Measurements from ENCODE around the gene AQP9. TPM values are rescaled to one million over a fixed set of nuclear protein-coding genes. Genes with fewer than 3 reads are reported as not detected.
"Not testable (repeated sequence)": the region's sequence is repeated elsewhere in the genome, so short reads cannot be mapped to it uniquely, and the experiment has no call there.

AQP9 gene
- total and polyA plus RNA-seq, 4 experiments from 2014 or later, result 0.32 to 0.50 TPM; not detected in 2

- H3K27ac Mint-ChIP-seq, result no peak overlapping the region
- Histone ChIP-seq H3K9me3 (ENCODE audit: control insufficient read depth in 1 of 2, low read length in 2 of 2) (no peaks in the 10 kb centered on the region), H3K27ac (ENCODE audit: low read depth, low read length) (no peak overlapping the region), H3K27me3 (ENCODE audit: insufficient read depth, low read length) (no peaks in the 10 kb centered on the region), H3K4me1 (ENCODE audit: insufficient read depth, low read length) (no peaks in the 10 kb centered on the region), H3K36me3 (ENCODE audit: insufficient read depth, low read length) (no peaks in the 10 kb centered on the region), H3K4me3 (ENCODE audit: low read length in 2 of 2) (no peak overlapping the region)
- POLR2A ChIA-PET (ENCODE audit: partially characterized antibody), result no interaction called here
- no peaks in the 10 kb centered on the region for H3K4me1 Mint-ChIP-seq
- H3K36me3 Mint-ChIP-seq, result no peaks in the 10 kb centered on the region
- peaks cover 9 to 12% of the 10 kb centered on the region in 2 donors for H3K27me3 Mint-ChIP-seq
- CTCF ChIA-PET (ENCODE audit: partially characterized antibody), result no interaction called here
- no peak overlapping the region for H3K4me3 Mint-ChIP-seq
- no peak for DNase-seq
- no peaks in the 10 kb centered on the region for H3K9me3 Mint-ChIP-seq
- intact Hi-C loops (cut with micrococcal nuclease), result no loop called here
These were observed 26.5 kb upstream of the AQP9 start for GRCh38 chr15:58111718-58112104.

GRCh38 chr15:58113358-58113757 is 24.8 kb upstream of the AQP9 start:
- intact Hi-C loops (cut with micrococcal nuclease); H3K36me3 ChIP-seq (ENCODE audit: insufficient read depth, low read length); H3K27ac ChIP-seq (ENCODE audit: low read depth, low read length); POLR2A ChIA-PET (ENCODE audit: partially characterized antibody); H3K27ac Mint-ChIP-seq; H3K36me3 Mint-ChIP-seq; H3K9me3 Mint-ChIP-seq; H3K4me3 Mint-ChIP-seq; CTCF ChIA-PET (ENCODE audit: partially characterized antibody); DNase-seq; H3K4me3 ChIP-seq (ENCODE audit: low read length in 2 of 2); H3K4me1 Mint-ChIP-seq; H3K4me1 ChIP-seq (ENCODE audit: insufficient read depth, low read length); H3K27me3 Mint-ChIP-seq; H3K27me3 ChIP-seq (ENCODE audit: insufficient read depth, low read length); H3K9me3 ChIP-seq (ENCODE audit: control insufficient read depth in 1 of 2, low read length in 2 of 2): not testable (repeated sequence)

- H3K4me3 ChIP-seq (ENCODE audit: low read length in 2 of 2), result no peak overlapping the region
- no peak overlapping the region for H3K4me3 Mint-ChIP-seq
- DNase-seq, result no peak
- H3K36me3 Mint-ChIP-seq, result no peaks in the 10 kb centered on the region
- peaks cover 6 to 9% of the 10 kb centered on the region in 2 donors for H3K27me3 Mint-ChIP-seq
- no peak overlapping the region for H3K27ac ChIP-seq (ENCODE audit: low read depth, low read length)
- POLR2A ChIA-PET (ENCODE audit: partially characterized antibody), result no interaction called here
- intact Hi-C loops (cut with micrococcal nuclease), result no loop called here
- no peaks in the 10 kb centered on the region for H3K4me1 ChIP-seq (ENCODE audit: insufficient read depth, low read length)
- H3K27me3 ChIP-seq (ENCODE audit: insufficient read depth, low read length), result no peaks in the 10 kb centered on the region
- CTCF ChIA-PET (ENCODE audit: partially characterized antibody), result no interaction called here
- no peaks in the 10 kb centered on the region for H3K36me3 ChIP-seq (ENCODE audit: insufficient read depth, low read length)
- no peaks in the 10 kb centered on the region for H3K9me3 Mint-ChIP-seq
- no peaks in the 10 kb centered on the region for H3K4me1 Mint-ChIP-seq
- no peak overlapping the region for H3K27ac Mint-ChIP-seq
- no peaks in the 10 kb centered on the region for H3K9me3 ChIP-seq (ENCODE audit: control insufficient read depth in 1 of 2, low read length in 2 of 2)
These were observed 23.8 kb upstream of the AQP9 start for GRCh38 chr15:58114388-58114787.

GRCh38 chr15:58114812-58115211 is 23.4 kb upstream of the AQP9 start:
- H3K27me3 Mint-ChIP-seq, result peaks cover 6 to 9% of the 10 kb centered on the region in 2 donors
- H3K9me3 Mint-ChIP-seq, result no peaks in the 10 kb centered on the region
- CTCF ChIA-PET (ENCODE audit: partially characterized antibody), result no interaction called here
- no peak for DNase-seq
- intact Hi-C loops (cut with micrococcal nuclease), result no loop called here
- H3K36me3 Mint-ChIP-seq, result no peaks in the 10 kb centered on the region
- H3K27ac Mint-ChIP-seq, result no peak overlapping the region
- no peaks in the 10 kb centered on the region for H3K9me3 ChIP-seq (ENCODE audit: control insufficient read depth in 1 of 2, low read length in 2 of 2)
- POLR2A ChIA-PET (ENCODE audit: partially characterized antibody), result no interaction called here
- H3K4me1 ChIP-seq (ENCODE audit: insufficient read depth, low read length), result no peaks in the 10 kb centered on the region
- H3K4me1 Mint-ChIP-seq, result no peaks in the 10 kb centered on the region
- H3K4me3 Mint-ChIP-seq, result no peak overlapping the region
- no peak overlapping the region for H3K4me3 ChIP-seq (ENCODE audit: low read length in 2 of 2)
- no peaks in the 10 kb centered on the region for H3K36me3 ChIP-seq (ENCODE audit: insufficient read depth, low read length)
- H3K27me3 ChIP-seq (ENCODE audit: insufficient read depth, low read length), result no peaks in the 10 kb centered on the region
- no peak overlapping the region for H3K27ac ChIP-seq (ENCODE audit: low read depth, low read length)

GRCh38 chr15:58115692-58116091 is 22.5 kb upstream of the AQP9 start:
- H3K27ac Mint-ChIP-seq, result no peak overlapping the region
- H3K4me1 Mint-ChIP-seq, result no peaks in the 10 kb centered on the region
- no peaks in the 10 kb centered on the region for H3K27me3 ChIP-seq (ENCODE audit: insufficient read depth, low read length)
- intact Hi-C loops (cut with micrococcal nuclease), result no loop called here
- H3K9me3 ChIP-seq (ENCODE audit: control insufficient read depth in 1 of 2, low read length in 2 of 2), result no peaks in the 10 kb centered on the region
- POLR2A ChIA-PET (ENCODE audit: partially characterized antibody), result no interaction called here
- CTCF ChIA-PET (ENCODE audit: partially characterized antibody), result no interaction called here
- peaks cover 8 to 11% of the 10 kb centered on the region in 2 donors for H3K27me3 Mint-ChIP-seq
- no peaks in the 10 kb centered on the region for H3K4me1 ChIP-seq (ENCODE audit: insufficient read depth, low read length)
- no peaks in the 10 kb centered on the region for H3K36me3 ChIP-seq (ENCODE audit: insufficient read depth, low read length)
- no peaks in the 10 kb centered on the region for H3K36me3 Mint-ChIP-seq
- H3K4me3 Mint-ChIP-seq, result no peak overlapping the region
- no peak overlapping the region for H3K4me3 ChIP-seq (ENCODE audit: low read length in 2 of 2)
- no peak overlapping the region for H3K27ac ChIP-seq (ENCODE audit: low read depth, low read length)
- no peaks in the 10 kb centered on the region for H3K9me3 Mint-ChIP-seq
- DNase-seq, result no peak

GRCh38 chr15:58117619-58118018 is 20.6 kb upstream of the AQP9 start:
- no peaks in the 10 kb centered on the region for H3K36me3 ChIP-seq (ENCODE audit: insufficient read depth, low read length)
- no peak overlapping the region for H3K27ac ChIP-seq (ENCODE audit: low read depth, low read length)

GRCh38 chr15:58118272-58118671 is 19.9 kb upstream of the AQP9 start:
- no peak overlapping the region for H3K27ac Mint-ChIP-seq
- POLR2A ChIA-PET (ENCODE audit: partially characterized antibody), result no interaction called here
- no peaks in the 10 kb centered on the region for H3K27me3 ChIP-seq (ENCODE audit: insufficient read depth, low read length)
- H3K36me3 ChIP-seq (ENCODE audit: insufficient read depth, low read length), result no peaks in the 10 kb centered on the region
- no peaks in the 10 kb centered on the region for H3K4me1 Mint-ChIP-seq
- intact Hi-C loops (cut with micrococcal nuclease), result no loop called here
- no peaks in the 10 kb centered on the region for H3K36me3 Mint-ChIP-seq
- H3K27me3 Mint-ChIP-seq, result peaks cover 5 to 10% of the 10 kb centered on the region in 2 donors
- no peak for DNase-seq
- no peaks in the 10 kb centered on the region for H3K9me3 ChIP-seq (ENCODE audit: control insufficient read depth in 1 of 2, low read length in 2 of 2)
- no peak overlapping the region for H3K4me3 Mint-ChIP-seq
- H3K9me3 Mint-ChIP-seq, result no peaks in the 10 kb centered on the region
- H3K4me3 ChIP-seq (ENCODE audit: low read length in 2 of 2), result no peak overlapping the region
- H3K27ac ChIP-seq (ENCODE audit: low read depth, low read length), result no peak overlapping the region
- H3K4me1 ChIP-seq (ENCODE audit: insufficient read depth, low read length), result no peaks in the 10 kb centered on the region
- CTCF ChIA-PET (ENCODE audit: partially characterized antibody), result no interaction called here

More at GRCh38 chr15:58117619-58118018, 20.6 kb upstream of the AQP9 start:
- H3K27me3 Mint-ChIP-seq, result peaks cover 8 to 9% of the 10 kb centered on the region in 2 donors
- H3K27me3 ChIP-seq (ENCODE audit: insufficient read depth, low read length), result no peaks in the 10 kb centered on the region
- no peaks in the 10 kb centered on the region for H3K4me1 Mint-ChIP-seq
- no peaks in the 10 kb centered on the region for H3K9me3 Mint-ChIP-seq
- no peak overlapping the region for H3K4me3 Mint-ChIP-seq
- no peak for DNase-seq
- ChIA-PET CTCF (ENCODE audit: partially characterized antibody) (no interaction called here), POLR2A (ENCODE audit: partially characterized antibody) (no interaction called here)
- no peaks in the 10 kb centered on the region for H3K36me3 Mint-ChIP-seq
- intact Hi-C loops (cut with micrococcal nuclease), result no loop called here
- H3K4me3 ChIP-seq (ENCODE audit: low read length in 2 of 2), result no peak overlapping the region
- H3K4me1 ChIP-seq (ENCODE audit: insufficient read depth, low read length), result no peaks in the 10 kb centered on the region
- no peaks in the 10 kb centered on the region for H3K9me3 ChIP-seq (ENCODE audit: control insufficient read depth in 1 of 2, low read length in 2 of 2)
- no peak overlapping the region for H3K27ac Mint-ChIP-seq

- Mint-ChIP-seq H3K4me1 (no peaks in the 10 kb centered on the region), H3K9me3 (peaks cover 0 to 3% (median 1%) of the 10 kb centered on the region in 8 donors), H3K4me3 (no peak overlapping the region), H3K36me3 (no peaks in the 10 kb centered on the region), H3K27ac (no peak overlapping the region), H3K27me3 (peaks cover 7 to 11% of the 10 kb centered on the region in 2 donors)
- Histone ChIP-seq H3K4me1 (ENCODE audit: insufficient read depth, low read length) (no peaks in the 10 kb centered on the region), H3K27me3 (ENCODE audit: insufficient read depth, low read length) (no peaks in the 10 kb centered on the region), H3K36me3 (ENCODE audit: insufficient read depth, low read length) (no peaks in the 10 kb centered on the region), H3K27ac (ENCODE audit: low read depth, low read length) (no peak overlapping the region), H3K9me3 (ENCODE audit: control insufficient read depth in 1 of 2, low read length in 2 of 2) (no peaks in the 10 kb centered on the region), H3K4me3 (ENCODE audit: low read length in 2 of 2) (no peak overlapping the region)
- intact Hi-C loops (cut with micrococcal nuclease), result no loop called here
- ChIA-PET CTCF (ENCODE audit: partially characterized antibody) (no interaction called here), POLR2A (ENCODE audit: partially characterized antibody) (no interaction called here)
- DNase-seq, result no peak
These were observed 19.2 kb upstream of the AQP9 start for GRCh38 chr15:58119016-58119415.

Measured in CD4-positive, alpha-beta memory T cell (primary cell).